ENCODE data around the gene CALR.
A peak's percentile ranks its signal among the peaks of the same experiment; 100 is the strongest.
"Not testable (repeated sequence)": the region's sequence is repeated elsewhere in the genome, so short reads cannot be mapped to it uniquely, and the experiment has no call there.

Gene CALR

DNA sequence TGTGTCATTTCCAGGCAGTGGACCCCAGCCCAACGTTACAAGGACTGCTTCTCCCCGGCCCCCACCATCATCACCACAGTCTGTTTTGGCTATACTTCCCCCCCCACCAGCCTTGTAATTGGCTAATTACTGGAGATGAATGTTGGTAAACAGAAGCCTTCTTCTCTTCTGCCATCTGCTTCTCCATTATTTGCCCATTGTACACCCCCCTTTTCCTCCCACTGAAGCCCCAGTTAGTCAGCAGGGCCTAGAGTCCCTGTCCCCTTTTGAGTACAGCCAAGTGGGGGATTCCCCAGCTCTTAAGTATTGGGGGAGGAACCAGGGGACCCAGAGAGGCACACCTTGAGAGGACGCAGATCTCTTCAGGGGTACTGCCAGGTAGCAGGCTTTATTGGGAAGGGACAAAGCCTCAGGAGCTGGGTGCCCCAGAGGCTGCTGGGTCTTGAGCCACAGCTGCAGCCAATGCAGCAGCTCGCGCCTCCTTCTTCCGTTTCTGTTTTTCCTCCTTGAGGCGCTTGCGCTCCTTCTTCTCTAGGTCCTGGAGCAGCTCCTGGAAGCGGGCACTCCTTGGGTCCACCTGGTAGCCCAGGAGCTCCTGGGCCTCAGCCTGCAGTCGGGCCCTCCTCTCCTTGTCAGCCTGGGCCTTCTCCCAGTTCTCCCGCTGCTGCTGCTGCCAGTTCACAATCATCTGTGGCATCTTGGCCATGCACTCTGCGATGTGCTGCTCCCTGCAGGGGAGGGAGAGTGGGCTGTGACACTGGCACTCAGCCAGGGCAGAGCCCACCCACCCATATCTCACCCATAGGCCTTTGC lies 15.6 kb downstream of the CALR start:
- no peak for DNase-seq

DNA sequence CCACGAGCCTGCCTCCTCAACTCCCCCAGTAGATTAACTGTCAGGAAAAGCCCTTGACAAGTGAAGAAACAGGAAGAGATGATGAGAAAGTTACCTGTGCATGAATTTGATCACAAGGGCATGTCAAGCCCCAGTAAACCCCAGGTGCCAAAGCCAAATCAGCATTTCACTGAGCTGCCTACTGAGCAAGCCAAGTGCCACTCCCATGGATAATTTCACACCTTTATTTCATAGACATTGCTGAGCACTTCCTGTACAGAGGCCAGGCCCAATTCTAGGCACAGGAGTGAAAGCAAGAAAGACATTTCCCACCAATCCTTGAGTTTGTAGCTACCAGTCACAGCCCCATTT lies 16.2 kb downstream of the CALR start:
- no peak for DNase-seq

DNA sequence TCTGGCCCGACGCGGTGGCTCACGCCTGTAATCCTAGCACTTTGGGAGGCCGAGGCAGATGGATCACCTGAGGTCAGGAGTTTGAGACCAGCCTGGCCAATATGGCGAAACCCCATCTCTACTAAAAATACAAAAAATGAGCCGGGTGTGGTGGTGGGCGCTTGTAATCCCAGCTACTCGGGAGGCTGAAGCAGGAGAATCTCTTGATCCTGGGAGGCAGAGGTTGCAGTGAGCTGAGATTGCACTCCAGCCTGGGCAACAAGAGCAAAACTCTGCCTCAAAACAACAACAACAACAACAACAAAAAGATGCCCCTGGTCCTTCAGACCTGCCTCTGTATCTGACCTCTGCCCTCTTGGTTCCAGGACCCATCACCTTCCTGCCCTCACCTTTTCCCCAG lies 17.2 kb downstream of the CALR start:
- DNase-seq, result not testable (repeated sequence)

DNA sequence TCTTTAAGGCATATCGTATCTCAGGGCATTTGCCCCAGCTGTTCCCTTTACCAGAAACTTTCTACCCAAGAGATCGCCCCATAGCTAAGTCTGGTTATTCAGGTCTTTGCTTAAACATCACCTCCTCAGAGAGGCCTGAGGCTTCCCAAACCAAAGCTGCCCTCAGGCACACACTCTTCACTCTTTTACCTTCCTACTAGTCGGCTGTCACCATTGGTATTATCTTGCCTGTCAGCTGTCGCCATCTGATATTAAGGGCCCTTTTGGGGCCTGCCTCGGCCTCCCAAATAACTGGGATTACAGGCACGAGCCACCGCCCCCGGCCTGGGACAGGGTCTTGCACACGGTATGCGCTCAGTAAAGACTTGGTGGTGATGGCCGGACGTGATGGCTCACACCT lies 17.6 kb downstream of the CALR start:
- DNase-seq, result peak; percentile 54

GRCh38 chr19:12956446-12957388 lies 18.3 kb downstream of the CALR start, which contains the start of gene GADD45GIP1:
Gene GADD45GIP1, minus strand, starts transcription at chr19:12957223. Its CDS starts 11 bp downstream, at chr19:12957212.
- peak; percentile 86 for DNase-seq

- DNase-seq, result not testable (repeated sequence)
Observed at GRCh38 chr19:12957389-12957952, 19.1 kb downstream of the CALR start.

DNA sequence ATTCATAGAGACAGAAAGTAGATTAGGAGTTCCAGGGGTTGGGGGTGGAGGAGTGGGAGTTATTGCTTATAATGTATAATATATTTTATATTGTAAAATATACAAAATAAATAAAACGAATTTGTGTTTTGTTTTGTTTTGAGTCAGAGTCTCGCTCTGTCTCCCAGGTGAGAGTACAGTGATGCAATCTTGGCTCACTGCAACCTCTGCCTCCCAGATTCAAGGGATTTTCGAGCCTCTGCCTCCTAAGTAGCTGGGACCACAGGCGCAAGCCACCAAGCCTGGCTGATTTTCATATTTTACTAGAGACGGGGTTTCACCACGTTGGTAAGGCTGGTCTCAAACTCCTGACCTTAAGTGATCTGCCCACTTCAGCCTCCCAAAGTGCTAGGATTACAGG lies 21.1 kb downstream of the CALR start:
- no peak for DNase-seq

DNA sequence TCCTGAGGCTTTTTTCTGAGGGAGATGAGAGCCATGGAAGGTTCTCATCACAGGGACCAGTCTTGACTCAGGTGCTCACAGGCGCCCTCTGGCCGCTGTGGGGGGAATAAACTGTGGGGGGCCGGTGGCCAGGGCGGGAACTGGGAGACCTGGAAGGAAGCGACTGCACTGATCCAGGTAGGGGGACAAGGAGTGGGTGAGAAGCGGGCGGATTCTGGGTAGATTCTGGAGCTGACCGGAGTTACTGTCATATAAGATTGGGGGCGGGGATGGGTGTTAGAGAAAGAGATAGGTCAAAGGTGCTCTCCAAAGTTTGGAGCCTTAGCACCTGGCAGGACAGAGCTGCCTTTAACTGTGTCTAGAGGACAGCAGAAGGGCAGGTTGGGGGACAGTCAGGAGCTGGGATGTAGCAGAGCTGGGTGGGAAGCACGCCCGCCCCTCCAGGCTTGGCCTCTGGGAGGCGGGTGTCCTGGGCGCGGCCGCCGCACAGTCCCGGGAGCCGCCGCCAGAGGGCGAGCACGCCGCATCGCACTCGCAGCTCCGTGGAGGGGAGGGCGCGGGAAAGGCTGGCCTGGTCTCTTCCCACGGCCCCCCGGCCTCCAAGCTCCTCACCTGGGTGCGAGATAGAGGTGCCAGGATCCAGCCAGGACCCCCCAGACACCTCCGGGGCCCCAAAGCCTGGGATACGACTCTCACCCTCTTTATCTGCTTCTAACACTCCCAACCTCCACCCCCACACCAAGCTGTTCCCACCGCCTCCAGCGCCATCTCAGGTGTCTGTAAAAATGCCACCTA lies 26.8 kb downstream of the CALR start:
- peak; percentile 91 for DNase-seq

GRCh38 chr19:12965812-12966135 lies 27.4 kb downstream of the CALR start:
- DNase-seq, result no peak

DNA sequence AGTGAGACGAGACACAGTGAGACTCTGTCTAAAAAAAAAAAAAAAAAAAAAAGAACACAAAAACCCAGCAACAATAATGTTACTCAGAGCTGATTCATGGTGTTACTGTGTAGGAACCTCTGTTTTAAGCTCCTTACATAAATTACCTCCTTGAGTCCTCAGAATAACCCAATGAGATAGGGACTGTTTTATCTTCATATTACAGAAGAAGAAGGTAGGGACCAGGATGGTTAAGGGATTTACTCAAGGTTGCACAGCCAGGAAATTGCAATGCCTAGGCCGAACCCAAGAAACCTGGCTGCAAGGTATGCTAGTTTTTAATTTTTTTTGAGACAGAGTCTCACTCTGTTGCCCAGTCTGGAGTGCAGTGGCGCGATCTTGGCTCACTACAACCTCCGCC lies 29.5 kb downstream of the CALR start:
- no peak for DNase-seq

- peak; percentile 51 for DNase-seq
Observed at GRCh38 chr19:12969292-12969988, 31.0 kb downstream of the CALR start, which contains the start of gene DAND5. Gene DAND5, plus strand, starts transcription at chr19:12969576. Its CDS starts 85 bp downstream, at chr19:12969661.

DNA sequence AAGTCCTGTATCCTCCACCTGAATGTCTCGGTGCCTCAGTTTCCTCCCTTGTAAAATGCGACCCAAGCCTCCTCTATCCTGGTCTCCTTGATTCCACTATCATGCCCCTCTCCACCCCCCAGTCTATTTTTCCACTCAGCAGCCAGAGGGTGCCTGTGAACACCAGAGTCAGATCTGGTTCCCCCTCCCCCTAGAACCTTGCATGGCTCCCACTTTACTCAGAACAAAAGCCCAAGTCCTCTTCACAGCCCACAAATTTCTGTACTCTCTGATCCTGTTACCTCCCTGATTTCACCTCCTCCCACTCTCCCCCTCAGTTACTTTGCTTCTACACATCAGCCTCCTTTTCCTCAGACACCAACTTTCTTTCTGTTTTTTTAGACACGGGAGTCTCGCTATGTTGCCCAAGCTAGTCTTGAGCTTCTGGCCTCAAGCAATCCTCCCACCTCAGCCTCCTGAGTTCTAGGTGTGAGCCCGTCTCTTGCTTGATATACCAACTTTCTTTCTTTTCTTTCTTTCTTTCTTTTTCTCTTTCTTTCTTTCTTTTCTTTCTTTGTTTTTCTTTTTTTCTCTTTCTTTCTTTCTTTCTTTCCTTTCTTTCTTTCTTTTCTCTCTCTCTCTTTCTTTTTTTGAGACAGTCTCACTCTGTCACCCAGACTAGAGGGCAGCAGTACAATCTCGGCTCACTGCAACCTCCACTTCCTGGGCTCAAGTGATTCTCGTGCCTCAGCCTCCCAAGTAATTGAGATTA lies 31.8 kb downstream of the CALR start:
- DNase-seq, result no peak

DNA sequence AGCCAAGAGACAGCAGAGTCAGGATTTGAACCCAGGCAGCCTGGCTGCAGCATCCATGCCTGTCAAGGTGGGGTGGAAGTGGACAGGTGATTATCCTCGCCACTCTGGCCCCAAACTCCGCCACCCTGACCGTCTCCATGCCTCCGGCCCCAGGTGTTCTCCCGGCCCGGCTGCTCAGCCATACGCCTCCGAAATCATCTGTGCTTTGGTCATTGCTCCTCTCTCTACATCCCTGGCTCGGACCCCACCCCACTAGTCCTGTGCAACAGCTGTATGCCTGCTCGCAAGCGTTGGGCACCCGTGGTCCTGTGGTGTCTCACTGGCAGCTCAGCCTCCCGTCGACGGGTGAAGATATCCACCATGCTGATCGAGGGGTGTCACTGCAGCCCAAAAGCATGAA lies 34.8 kb downstream of the CALR start:
- no peak for DNase-seq

GRCh38 chr19:12974301-12975220 lies 36.2 kb downstream of the CALR start:
- DNase-seq, result peak; percentile 76

GRCh38 chr19:12975221-12975741 lies 36.9 kb downstream of the CALR start:
- no peak for DNase-seq

DNA sequence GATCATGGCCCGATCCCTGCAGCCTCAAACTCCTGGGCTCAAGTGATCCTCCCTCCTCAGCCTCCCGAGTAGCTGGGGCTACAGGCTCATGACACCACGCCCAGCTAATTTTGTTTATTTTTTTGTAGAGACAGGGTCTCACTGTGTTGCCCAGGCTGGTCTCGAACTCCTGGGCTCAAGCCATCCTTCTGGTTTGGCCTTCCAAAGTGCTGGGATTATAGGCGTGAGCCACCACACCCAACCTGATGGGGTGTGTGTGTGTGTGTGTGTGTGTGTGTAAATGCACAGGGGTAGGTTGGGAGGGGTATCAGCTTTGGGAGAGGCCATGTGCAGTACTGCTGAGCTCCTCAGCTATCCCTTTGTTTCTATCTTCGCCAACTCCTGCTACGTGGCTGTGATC lies 37.7 kb downstream of the CALR start:
- not testable (repeated sequence) for DNase-seq

GRCh38 chr19:12979974-12980373 lies 41.6 kb downstream of the CALR start:
- DNase-seq, result no peak

- no peak for DNase-seq
Observed at GRCh38 chr19:12982648-12983047, 44.2 kb downstream of the CALR start.

DNA sequence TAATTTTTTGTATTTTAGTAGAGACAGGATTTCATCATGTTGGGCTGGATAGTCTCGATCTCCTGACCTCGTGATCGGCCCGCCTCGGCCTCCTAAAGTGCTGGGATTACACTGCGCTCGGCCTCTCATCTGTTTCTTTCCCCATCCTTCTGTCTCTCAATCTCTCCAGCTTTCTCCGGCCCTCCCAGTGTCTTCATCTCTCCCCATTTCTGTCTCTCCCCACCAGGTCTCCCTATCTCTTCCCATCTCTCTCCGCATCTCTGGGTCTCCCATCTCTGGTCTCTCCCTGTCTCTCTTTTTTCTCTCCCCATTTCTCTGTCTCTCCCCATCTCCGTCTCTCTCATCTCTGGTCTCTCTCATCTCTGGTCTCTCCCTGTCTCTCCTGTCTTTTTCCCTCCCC lies 44.7 kb downstream of the CALR start:
- no peak for DNase-seq

Data from hematopoietic multipotent progenitor cell treated with erythropoietin and hydrocortisone succinate and interleukin-3 and kit ligand, for 8 days (in vitro differentiated cells).